WERI-Rb-1 (cell line): ENCODE measurements around the gene ZNF445.
A peak's percentile ranks its signal among the peaks of the same experiment; 100 is the strongest.

Source experiments
- DNase-seq: peaks from one replicate; pipeline ENCODE4 v3.0.0-alpha.2; 2020
- H3K27ac ChIP-seq: fragments of 250-450 bp; sonication (Bioruptor Pico); 2 replicates; pipeline ENCODE4 v1.5.1; 2020; ENCODE audit warnings: mild to moderate bottlenecking, moderate library complexity
- H3K27me3 ChIP-seq: fragments of 250-450 bp; sonication (Bioruptor Pico); 2 replicates; pipeline ENCODE4 v1.5.1; 2021; ENCODE audit warnings: mild to moderate bottlenecking, low read depth, moderate library complexity; ENCODE audit not compliant: insufficient read depth, severe bottlenecking
- H3K36me3 ChIP-seq: fragments of 250-450 bp; sonication (Bioruptor Pico); 2 replicates; pipeline ENCODE4 v1.5.1; 2020; ENCODE audit warnings: mild to moderate bottlenecking, moderate library complexity
- H3K4me3 ChIP-seq: 2 replicates; pipeline ENCODE4 v1.5.1; 2011; ENCODE audit warnings: low read depth, mild to moderate bottlenecking, control low read depth, low read length
- H3K9me3 ChIP-seq: fragments of 250-450 bp; sonication (Bioruptor Pico); 2 replicates; pipeline ENCODE4 v1.5.1; 2021; ENCODE audit warnings: mild to moderate bottlenecking, moderate library complexity; ENCODE audit not compliant: severe bottlenecking
- TF ChIP-seq, protein P1 (sequence below): IDR thresholded peaks from 2 replicates; pipeline ENCODE4 v1.5.1; 2011; ENCODE audit warnings: low read depth, mild to moderate bottlenecking, control low read depth, inconsistent platforms, low read length

ZNF445 gene

GRCh38 chr3:44477312-44478030, at the start of gene ZNF445:
Gene ZNF445, minus strand, starts transcription at chr3:44477670. Its CDS starts 22,121 bp downstream, at chr3:44455549.
- DNase-seq = peak; percentile 84
- Histone ChIP-seq H3K36me3 (peaks cover 5% of the 10 kb centered on the region; the same call in 1 of the 2 replicates), H3K27me3 (no peaks in the 10 kb centered on the region), H3K4me3 (peak within 1 kb of the TSS; percentile 91), H3K27ac (peak within 1 kb of the TSS; percentile 81), H3K9me3 (no peaks in the 10 kb centered on the region)
- TF ChIP-seq, protein P1, sequence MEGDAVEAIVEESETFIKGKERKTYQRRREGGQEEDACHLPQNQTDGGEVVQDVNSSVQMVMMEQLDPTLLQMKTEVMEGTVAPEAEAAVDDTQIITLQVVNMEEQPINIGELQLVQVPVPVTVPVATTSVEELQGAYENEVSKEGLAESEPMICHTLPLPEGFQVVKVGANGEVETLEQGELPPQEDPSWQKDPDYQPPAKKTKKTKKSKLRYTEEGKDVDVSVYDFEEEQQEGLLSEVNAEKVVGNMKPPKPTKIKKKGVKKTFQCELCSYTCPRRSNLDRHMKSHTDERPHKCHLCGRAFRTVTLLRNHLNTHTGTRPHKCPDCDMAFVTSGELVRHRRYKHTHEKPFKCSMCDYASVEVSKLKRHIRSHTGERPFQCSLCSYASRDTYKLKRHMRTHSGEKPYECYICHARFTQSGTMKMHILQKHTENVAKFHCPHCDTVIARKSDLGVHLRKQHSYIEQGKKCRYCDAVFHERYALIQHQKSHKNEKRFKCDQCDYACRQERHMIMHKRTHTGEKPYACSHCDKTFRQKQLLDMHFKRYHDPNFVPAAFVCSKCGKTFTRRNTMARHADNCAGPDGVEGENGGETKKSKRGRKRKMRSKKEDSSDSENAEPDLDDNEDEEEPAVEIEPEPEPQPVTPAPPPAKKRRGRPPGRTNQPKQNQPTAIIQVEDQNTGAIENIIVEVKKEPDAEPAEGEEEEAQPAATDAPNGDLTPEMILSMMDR = no peak

DNA sequence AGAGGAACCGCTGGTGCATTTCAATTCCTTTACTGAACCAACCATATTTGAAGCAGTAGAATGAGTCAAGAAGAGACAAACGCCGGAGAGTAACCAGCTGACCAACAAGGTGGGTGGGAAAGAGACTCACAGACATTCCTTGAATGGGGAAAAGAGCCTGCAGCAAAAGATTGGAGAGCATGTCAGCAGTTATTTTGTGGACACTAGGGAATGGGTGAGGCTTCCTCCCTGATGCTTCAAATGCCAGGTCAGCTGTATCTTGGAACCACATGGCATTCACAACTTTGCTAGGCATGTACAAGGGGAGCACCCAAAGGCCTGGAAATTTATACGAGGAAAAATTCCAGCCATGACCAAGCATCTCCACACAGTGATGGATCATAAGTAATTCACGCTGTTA, 47.6 kb upstream of the ZNF445 start:
- TF ChIP-seq, protein P1 = no peak
- peaks cover 3% of the 10 kb centered on the region for H3K27me3 ChIP-seq
- no peak overlapping the region for H3K27ac ChIP-seq
- no peaks in the 10 kb centered on the region for H3K9me3 ChIP-seq
- no peaks in the 10 kb centered on the region for H3K36me3 ChIP-seq
- DNase-seq = no peak
- H3K4me3 ChIP-seq = no peak overlapping the region

DNA sequence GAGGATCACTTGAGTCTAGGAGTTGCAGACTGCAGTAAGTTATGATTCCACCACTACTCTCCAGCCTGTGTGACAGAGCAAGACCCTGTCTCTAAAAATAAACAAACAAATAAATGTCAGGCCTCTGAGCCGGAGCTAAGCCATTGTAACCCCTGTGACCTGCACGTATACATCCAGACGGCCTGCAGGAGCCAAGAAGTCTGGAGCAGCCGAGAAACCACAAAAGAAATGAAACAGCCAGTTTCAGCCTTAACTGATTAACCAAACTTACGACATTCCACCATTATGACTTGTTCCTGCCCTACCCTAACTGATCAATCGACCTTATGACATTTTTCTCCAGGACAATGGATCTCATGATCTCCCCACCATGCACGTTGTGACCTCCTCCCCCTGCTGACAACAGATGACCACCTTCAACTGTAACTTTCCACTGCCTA, 45.0 kb upstream of the ZNF445 start:
- Histone ChIP-seq H3K4me3 (no peak overlapping the region), H3K9me3 (no peaks in the 10 kb centered on the region), H3K27ac (no peak overlapping the region), H3K27me3 (no peaks in the 10 kb centered on the region), H3K36me3 (no peaks in the 10 kb centered on the region)
- no peak for DNase-seq
- TF ChIP-seq, protein P1 = no peak

GRCh38 chr3:44521721-44522120, 44.3 kb upstream of the ZNF445 start:
- no peak for DNase-seq
- no peaks in the 10 kb centered on the region for H3K27me3 ChIP-seq
- no peaks in the 10 kb centered on the region for H3K36me3 ChIP-seq
- H3K27ac ChIP-seq = no peak overlapping the region
- no peaks in the 10 kb centered on the region for H3K9me3 ChIP-seq
- H3K4me3 ChIP-seq = no peak overlapping the region
- TF ChIP-seq, protein P1 = no peak

DNA sequence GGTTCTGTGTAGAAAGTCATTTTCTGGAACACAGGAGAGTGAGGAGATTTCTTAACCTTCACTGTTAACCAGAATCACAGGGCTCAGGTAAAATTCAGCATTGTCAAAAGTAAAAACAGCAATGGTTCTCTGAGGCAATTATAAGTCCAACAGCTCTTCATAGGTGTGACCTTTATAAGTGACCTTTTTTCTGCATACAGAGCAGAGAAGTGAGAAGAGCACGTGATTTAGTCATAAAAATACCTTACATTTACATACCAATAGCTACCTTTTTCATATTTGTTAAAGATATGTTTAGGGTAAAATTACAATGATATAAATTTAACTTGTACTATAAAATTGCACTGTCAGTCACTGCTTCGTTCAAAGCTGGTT, 41.3 kb upstream of the ZNF445 start:
- H3K4me3 ChIP-seq = no peak overlapping the region
- no peaks in the 10 kb centered on the region for H3K36me3 ChIP-seq
- TF ChIP-seq, protein P1 = no peak
- no peaks in the 10 kb centered on the region for H3K9me3 ChIP-seq
- no peak for DNase-seq
- no peaks in the 10 kb centered on the region for H3K27me3 ChIP-seq
- H3K27ac ChIP-seq = no peak overlapping the region

GRCh38 chr3:44516230-44516629, 38.8 kb upstream of the ZNF445 start:
- Histone ChIP-seq H3K9me3 (no peaks in the 10 kb centered on the region), H3K27ac (no peak overlapping the region), H3K4me3 (no peak overlapping the region), H3K36me3 (no peaks in the 10 kb centered on the region), H3K27me3 (no peaks in the 10 kb centered on the region)
- no peak for DNase-seq
- TF ChIP-seq, protein P1 = no peak
